Kidney glomerular epithelial cell (primary cell): ENCODE data around the gene ZMYND12.
"Not testable (repeated sequence)": the region's sequence is repeated elsewhere in the genome, so short reads cannot be mapped to it uniquely, and the experiment has no call there.

Experiments
- DNase-seq: peaks from one replicate; lab custom pipeline; 2025; lab: John Stamatoyannopoulos, UW

ZMYND12 gene

GRCh38 chr1:42456010-42456753 is at the start of gene ZMYND12, which contains the start of gene PPCS:
TSS of gene ZMYND12 (minus strand) at chr1:42456022. CDS start at chr1:42455997, 25 bp downstream.
TSS of gene PPCS (plus strand) at chr1:42456543. CDS start at chr1:42456566, 23 bp downstream.
- DNase-seq: peak; percentile 85

- no peak for DNase-seq
Observed at GRCh38 chr1:42504535-42505128, 48.8 kb upstream of the ZMYND12 start.

GRCh38 chr1:42502031-42502430 is 46.2 kb upstream of the ZMYND12 start:
- not testable (repeated sequence) for DNase-seq

GRCh38 chr1:42490237-42490636 is 34.4 kb upstream of the ZMYND12 start:
- no peak for DNase-seq

- DNase-seq: peak; percentile 56
Observed at GRCh38 chr1:42484382-42484781, 28.6 kb upstream of the ZMYND12 start.

GRCh38 chr1:42482635-42483153 is 26.9 kb upstream of the ZMYND12 start:
- DNase-seq: no peak

GRCh38 chr1:42480921-42481320 is 25.1 kb upstream of the ZMYND12 start:
- DNase-seq: no peak

- peak; percentile 13 for DNase-seq
Observed at GRCh38 chr1:42479621-42480020, 23.8 kb upstream of the ZMYND12 start.

- DNase-seq: no peak
Observed at GRCh38 chr1:42477775-42478174, 22.0 kb upstream of the ZMYND12 start.

GRCh38 chr1:42477354-42477753 is 21.5 kb upstream of the ZMYND12 start:
- DNase-seq: not testable (repeated sequence)

- no peak for DNase-seq
Observed at GRCh38 chr1:42476605-42477004, 20.8 kb upstream of the ZMYND12 start.

- DNase-seq: no peak
Observed at GRCh38 chr1:42469727-42470126, 13.9 kb upstream of the ZMYND12 start.

GRCh38 chr1:42466030-42466429 is 10.2 kb upstream of the ZMYND12 start:
- DNase-seq: no peak

GRCh38 chr1:42463921-42464320 is 8.1 kb upstream of the ZMYND12 start:
- DNase-seq: peak; percentile 50

- peak; percentile 98 for DNase-seq
Observed at GRCh38 chr1:42462828-42463763, 7.3 kb upstream of the ZMYND12 start, which contains the start of gene CCDC30. TSS of gene CCDC30 (plus strand) at chr1:42463286. CDS start at chr1:42480552, 17,266 bp downstream.

- DNase-seq: no peak
Observed at GRCh38 chr1:42461196-42461595, 5.4 kb upstream of the ZMYND12 start.

GRCh38 chr1:42456754-42457089 is 900 bp upstream of the ZMYND12 start:
- peak; percentile 56 for DNase-seq

- DNase-seq: peak; percentile 94
Observed at GRCh38 chr1:42454403-42454802, 1.4 kb downstream of the ZMYND12 start.

GRCh38 chr1:42453386-42453785 is 2.4 kb downstream of the ZMYND12 start:
- DNase-seq: peak; percentile 54

- DNase-seq: no peak
Observed at GRCh38 chr1:42450061-42450460, 5.8 kb downstream of the ZMYND12 start.

- no peak for DNase-seq
Observed at GRCh38 chr1:42449256-42449655, 6.6 kb downstream of the ZMYND12 start.

GRCh38 chr1:42442662-42443061 is 13.2 kb downstream of the ZMYND12 start:
- DNase-seq: no peak
